Subcutaneous adipose tissue (tissue), 4 donors: ENCODE data around the gene FRYL. TPM values are rescaled to one million over a fixed set of nuclear protein-coding genes. Genes with fewer than 3 reads are reported as not detected.

Experiments
- CTCF ChIP-seq: fragments of 450-650 bp; IDR thresholded peaks from one replicate; pipeline ENCODE4 v1.5.1; 2016; ENCODE audit warnings: low read depth, mild to moderate bottlenecking, control low read depth, antibody characterized with exemption, moderate library complexity
- small RNA-seq: library from RNA; depleted of rRNA; stranded (forward); fragments of <200 nt; gene quantifications from one replicate; pipeline ENCODE3, GENCODE V24; 2016
- total RNA-seq, 4 donors: library from RNA; depleted of rRNA; stranded (reverse); fragments of >200 nt; gene quantifications; one replicate each; pipeline ENCODE4 v1.1.0, GENCODE V29; 2016

The FRYL gene
- total RNA-seq, 4 donors from 2014 or later: 69.1 to 140 (median 90.0) TPM

GRCh38 chr4:48467891-48468290 lies 312.2 kb downstream of the FRYL start:
- TF ChIP-seq CTCF: no peak

- TF ChIP-seq CTCF: no peak
Observed at GRCh38 chr4:48467442-48467841, 312.6 kb downstream of the FRYL start.

GRCh38 chr4:48462363-48462762 lies 317.7 kb downstream of the FRYL start:
- no peak for TF ChIP-seq CTCF

- no peak for TF ChIP-seq CTCF
Observed at GRCh38 chr4:48461000-48461399, 319.1 kb downstream of the FRYL start.

- no peak for TF ChIP-seq CTCF
Observed at GRCh38 chr4:48454591-48454990, 325.5 kb downstream of the FRYL start.

GRCh38 chr4:48450740-48451139 lies 329.3 kb downstream of the FRYL start:
- no peak for TF ChIP-seq CTCF

GRCh38 chr4:48449151-48449550 lies 330.9 kb downstream of the FRYL start:
- TF ChIP-seq CTCF: no peak

Small RNA genes lying within 50 kb of the gene (small RNA-seq; reads per million reads assigned to genes)
- gene RNU5E-3P: not detected

Other genes starting within 250 kb of the FRYL start
- gene OCIAD1, start 50.8 kb upstream of the FRYL start, total RNA-seq: 100 to 1,000 TPM in 1 of 4 donors, 10 to 100 TPM in 3; 86.3 to 122 (median 91.1) TPM
- gene OCIAD2, start 126.5 kb upstream of the FRYL start, total RNA-seq: 1 to 10 TPM; 2.9 to 8.5 (median 7.6) TPM
- gene CWH43, start 206.0 kb upstream of the FRYL start, total RNA-seq: not detected